Fibroblast of skin of left quadriceps (primary cell): ENCODE measurements around the gene GALT.
A peak's percentile ranks its signal among the peaks of the same experiment; 100 is the strongest.

Experiments
- DNase-seq, 2 experiments: peaks; one replicate each; pipeline ENCODE4 v3.0.0-alpha.2; 2013; ENCODE audit warnings: low read depth in 2 of 2

Gene GALT

DNA sequence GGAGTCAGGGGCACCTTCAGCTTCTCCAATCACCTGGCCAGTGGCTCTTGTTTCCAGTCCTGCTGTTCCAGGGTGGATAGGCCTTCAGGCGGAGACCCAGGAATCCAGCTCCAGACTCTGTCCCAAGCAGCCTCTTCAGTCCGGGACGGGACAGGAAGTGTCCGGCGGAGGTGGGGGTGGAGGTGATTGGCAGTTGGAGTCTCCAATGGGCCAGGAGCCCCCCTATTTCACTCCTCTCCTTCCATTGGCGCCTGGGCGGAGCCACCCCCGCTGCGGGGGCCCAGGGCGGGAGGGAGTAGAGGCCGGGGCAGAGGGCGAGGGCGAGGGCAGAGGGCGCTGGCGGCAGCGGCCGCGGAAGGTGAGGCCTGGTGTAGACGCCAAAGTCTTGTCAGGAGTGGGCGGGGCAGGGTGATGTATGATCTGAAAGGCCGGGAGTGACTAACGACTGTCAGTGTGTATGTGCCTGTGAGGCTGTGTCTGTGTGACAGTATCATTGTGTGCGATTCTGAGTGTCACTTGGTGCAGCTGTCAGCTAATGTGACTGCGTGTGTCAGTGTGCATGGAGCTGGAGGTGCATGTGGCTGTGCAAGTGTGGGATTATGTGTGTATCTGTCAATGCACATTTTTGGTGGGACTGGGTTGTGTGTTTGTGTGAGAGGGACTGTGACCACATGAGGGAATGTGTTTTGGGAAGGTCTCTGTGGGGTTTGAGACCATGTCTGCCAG is 5.6 kb downstream of the GALT start, which contains the start of gene IL11RA:
TSS of gene IL11RA (plus strand) at position 310 of the 726 bp plus-strand sequence. CDS start 3,033 bp downstream, outside the sequence.
- no peak for DNase-seq

DNA sequence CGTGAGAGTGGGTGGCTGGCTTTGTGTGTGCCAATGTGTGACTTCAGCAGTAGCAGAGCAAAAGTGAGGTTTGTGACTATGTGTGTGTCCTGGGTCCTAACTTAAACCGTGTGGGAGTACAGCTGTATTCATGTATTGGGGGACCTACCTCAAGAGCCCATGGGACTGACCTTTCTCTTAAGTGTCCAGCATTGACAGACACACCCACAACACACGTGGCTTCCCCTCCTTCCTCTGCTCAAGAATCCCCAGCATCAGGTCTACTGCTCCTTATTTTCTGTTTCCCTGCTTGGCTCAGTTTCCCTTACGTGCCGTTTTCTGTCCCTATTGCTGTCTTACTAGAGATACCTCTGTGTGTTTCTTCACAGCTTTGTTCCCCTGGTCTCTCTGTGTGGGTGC is 6.1 kb downstream of the GALT start:
- DNase-seq: no peak

- DNase-seq: no peak
Measured at GRCh38 chr9:34653151-34654072, 6.9 kb downstream of the GALT start.

GRCh38 chr9:34654323-34655051 is 8.0 kb downstream of the GALT start:
- DNase-seq: peak in 1 of 2 experiments; percentile 80

DNA sequence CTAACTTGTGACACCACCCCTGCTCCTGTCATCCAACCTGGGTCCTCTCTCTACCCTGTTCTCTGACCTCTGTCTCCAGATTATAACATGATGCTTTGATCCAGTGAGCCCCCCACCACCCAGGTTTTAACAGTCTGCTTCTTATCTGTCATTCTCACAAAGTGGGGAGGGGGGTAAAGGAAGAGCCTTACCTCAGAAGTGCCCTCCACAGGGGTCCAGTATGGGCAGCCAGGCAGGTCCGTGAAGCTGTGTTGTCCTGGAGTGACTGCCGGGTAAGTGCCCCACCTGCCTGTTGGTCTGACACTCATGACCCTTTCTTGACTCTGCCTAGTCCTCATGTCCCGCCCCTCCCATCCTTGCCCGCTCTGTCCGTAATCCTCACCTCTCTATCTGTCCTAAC is 8.9 kb downstream of the GALT start:
- no peak for DNase-seq

DNA sequence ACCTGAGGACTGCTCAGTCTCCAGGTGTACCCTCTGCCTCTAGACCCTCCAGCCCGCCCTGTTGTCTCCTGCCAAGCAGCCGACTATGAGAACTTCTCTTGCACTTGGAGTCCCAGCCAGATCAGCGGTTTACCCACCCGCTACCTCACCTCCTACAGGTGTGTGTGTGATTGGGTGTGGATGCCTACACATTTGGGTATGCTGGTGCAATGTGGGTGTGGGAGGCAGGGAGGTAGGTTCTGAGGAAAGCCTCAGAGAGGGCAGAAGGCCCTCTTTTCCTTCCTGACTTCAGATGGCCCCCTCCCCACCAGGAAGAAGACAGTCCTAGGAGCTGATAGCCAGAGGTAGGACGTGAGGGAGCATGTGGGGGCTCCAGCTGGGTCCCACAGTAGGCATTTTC is 10.5 kb downstream of the GALT start:
- no peak for DNase-seq

- no peak for DNase-seq
Measured at GRCh38 chr9:34658461-34658860, 12.0 kb downstream of the GALT start.

GRCh38 chr9:34659592-34660253 is 13.2 kb downstream of the GALT start:
- DNase-seq: no peak

DNA sequence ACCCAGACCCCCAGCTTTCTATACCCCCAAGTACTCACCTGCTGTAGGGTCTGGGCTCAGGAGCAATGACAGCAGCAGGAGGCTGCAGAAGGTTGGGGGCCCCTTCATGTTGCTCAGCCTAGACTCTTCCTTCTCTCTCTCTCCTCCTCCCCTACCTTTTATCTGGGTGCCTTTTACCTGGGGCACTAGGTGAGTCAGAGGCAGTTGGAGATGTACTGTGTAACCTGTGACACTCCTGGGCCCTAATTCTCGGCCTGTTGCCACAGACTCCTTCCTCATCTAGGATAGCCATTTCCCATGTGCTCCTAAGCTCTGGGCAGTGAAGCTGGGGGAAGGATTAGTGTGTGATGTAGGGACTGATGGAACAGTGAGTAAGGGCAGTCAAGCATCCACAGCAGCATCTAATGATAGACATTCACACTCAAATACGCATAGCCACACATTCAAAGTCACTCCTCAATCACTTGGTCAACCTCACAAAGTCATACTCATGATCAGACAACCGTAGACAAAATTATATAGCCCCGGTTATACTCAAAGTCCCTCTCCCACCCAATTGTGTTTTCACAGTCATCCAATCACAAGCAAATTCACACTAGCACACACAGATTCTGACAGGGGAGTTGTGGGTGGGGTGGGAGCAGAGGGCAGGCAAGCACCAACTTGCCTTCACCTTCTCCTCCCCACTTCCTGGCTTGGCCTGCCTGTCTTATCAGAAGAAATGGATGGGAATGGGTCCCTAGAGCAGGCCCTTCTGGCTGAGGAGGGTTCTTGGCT is 16.2 kb downstream of the GALT start, which contains the start of gene CCL27:
TSS of gene CCL27 (minus strand) at position 132 of the 777 bp plus-strand sequence. CDS start at position 108, 24 bp downstream.
- DNase-seq: no peak

GRCh38 chr9:34663303-34663605 is 16.8 kb downstream of the GALT start:
- no peak for DNase-seq

GRCh38 chr9:34664281-34665066 is 18.0 kb downstream of the GALT start:
- DNase-seq: peak in 1 of 2 experiments; percentile 29

- DNase-seq: no peak
Measured at GRCh38 chr9:34665067-34665380, 18.5 kb downstream of the GALT start.

GRCh38 chr9:34665381-34666250 is 19.1 kb downstream of the GALT start:
- DNase-seq: peak; percentile 87

GRCh38 chr9:34669809-34670562 is 23.5 kb downstream of the GALT start:
- DNase-seq: no peak

GRCh38 chr9:34671307-34671706 is 24.8 kb downstream of the GALT start:
- no peak for DNase-seq

GRCh38 chr9:34674440-34674839 is 28.0 kb downstream of the GALT start:
- DNase-seq: no peak

- DNase-seq: peak in 1 of 2 experiments; percentile 37
Measured at GRCh38 chr9:34675048-34675714, 28.7 kb downstream of the GALT start.

DNA sequence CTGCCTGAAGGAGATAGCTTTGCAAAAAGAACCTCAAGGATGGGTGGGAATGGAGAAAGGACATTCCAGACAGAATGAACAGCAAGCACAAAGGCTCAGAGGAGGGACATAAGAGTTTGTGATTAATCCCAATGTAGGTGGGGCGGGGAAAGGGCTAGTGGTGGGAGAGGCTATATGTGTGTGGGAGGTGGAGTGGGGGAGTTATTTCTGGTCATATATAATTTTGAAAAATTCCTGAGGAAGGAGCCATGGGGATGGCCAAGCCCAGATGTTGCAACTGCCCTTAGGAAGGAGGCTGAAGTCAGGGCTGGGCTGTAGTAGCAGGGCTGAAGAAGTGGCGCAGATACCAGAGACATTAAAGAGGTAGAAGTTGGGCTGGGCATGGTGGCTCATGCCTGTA is 29.4 kb downstream of the GALT start:
- DNase-seq: no peak
